A549 (cell line): Measurements from ENCODE around the gene LDLRAD4. TPM values are rescaled to one million over a fixed set of nuclear protein-coding genes. Genes with fewer than 3 reads are reported as not detected.

ENCODE experiments used
- ATAC-seq, 2 experiments: fragments of 200-7000 bp in 1 of 2; fragments of >200 bp in 1 of 2; cut with Nextera tagmentation in 1 of 2; cut with Tn5 transposase in 1 of 2; 3 replicates each; pipeline versions ENCODE4 v1.8.0 to v1.9.1; 2018 to 2020; ENCODE audit warnings: mild to moderate bottlenecking in 1 of 2, moderate library complexity in 1 of 2
- CTCF ChIA-PET: fragments of 300-600 bp; sonication (Branson Sonifier 250); formaldehyde crosslinking; extraction: SDS; loops from one replicate; lab custom pipeline; 2021; ENCODE audit warnings: antibody characterized with exemption, inconsistent platforms; lab: Yijun Ruan, JAX
- POLR2A ChIA-PET: fragments of 350-600 bp; formaldehyde crosslinking; extraction: SDS; loops from one replicate; lab custom pipeline; 2021; ENCODE audit warnings: antibody characterized with exemption, inconsistent platforms; lab: Yijun Ruan, JAX
- DNase-seq, 2 experiments: peaks; one replicate each; pipeline versions ENCODE4 v3.0.0 to v3.0.0-alpha.2; 2011 to 2016; ENCODE audit warnings: low read depth in 1 of 2, low spot score in 1 of 2
- FAIRE-seq: peaks from 2 replicates; lab custom pipeline; 2011; peaks lifted over from hg19 to GRCh38; lab: Jason Lieb, UNC
- H3K27ac ChIP-seq, 2 experiments: fragments of >200 bp; sonication (Bioruptor Twin); formaldehyde crosslinking; 3 replicates each; pipeline ENCODE4 v1.5.1; 2016 to 2017
- H3K4me1 ChIP-seq: fragments of >200 bp; sonication (Bioruptor Twin); formaldehyde crosslinking; 3 replicates; pipeline ENCODE4 v1.6.1; 2016
- H3K4me2 ChIP-seq: fragments of >200 bp; sonication (Bioruptor Twin); formaldehyde crosslinking; 3 replicates; pipeline ENCODE4 v1.6.1; 2016
- H3K4me3 ChIP-seq: fragments of >200 bp; sonication (Bioruptor Twin); formaldehyde crosslinking; 3 replicates; pipeline ENCODE4 v1.5.1; 2016
- H3K9me3 ChIP-seq: fragments of >200 bp; sonication (Bioruptor Twin); formaldehyde crosslinking; 3 replicates; pipeline ENCODE4 v1.6.1; 2016
- CBX2 ChIP-seq: fragments of 200-600 bp; sonication (generic); IDR thresholded peaks from 2 replicates; pipeline ENCODE4 v1.6.1; 2016; ENCODE audit warnings: low read depth, mild to moderate bottlenecking, borderline replicate concordance
- CBX8 ChIP-seq: fragments of 200-600 bp; sonication (generic); IDR thresholded peaks from 2 replicates; pipeline ENCODE4 v1.6.1; 2016
- CHD2 ChIP-seq: fragments of 150-350 bp; IDR thresholded peaks from 2 replicates; pipeline ENCODE4 v1.6.1; 2014; ENCODE audit warnings: low read length; ENCODE audit not compliant: partially characterized antibody
- EP300 ChIP-seq, 2 experiments: fragments of >200 bp; sonication (Bioruptor Twin); formaldehyde crosslinking; IDR thresholded peaks; 2 replicates in 1 of 2; 3 replicates in 1 of 2; pipeline ENCODE4 v1.6.1; 2016 to 2017
- ESRRA ChIP-seq: fragments of 150-350 bp; IDR thresholded peaks from 2 replicates; pipeline ENCODE4 v1.6.1; 2014; ENCODE audit warnings: mild to moderate bottlenecking, low read length, borderline replicate concordance
- GATA3 ChIP-seq: IDR thresholded peaks from 2 replicates; pipeline ENCODE4 v1.6.1; 2012; ENCODE audit warnings: borderline replicate concordance
- HOXB5 ChIP-seq: fragments of 250-450 bp; sonication (Bioruptor Pico); IDR thresholded peaks from 2 replicates; pipeline ENCODE4 v1.5.0; 2020; ENCODE audit warnings: mild to moderate bottlenecking, moderate library complexity
- JUN ChIP-seq, 2 experiments: fragments of >200 bp; sonication (Bioruptor Twin); formaldehyde crosslinking; IDR thresholded peaks; 2 replicates in 1 of 2; 3 replicates in 1 of 2; pipeline ENCODE4 v1.6.1; 2016 to 2017
- JUNB ChIP-seq: fragments of >200 bp; sonication (Bioruptor Twin); formaldehyde crosslinking; IDR thresholded peaks from 2 replicates; pipeline ENCODE4 v1.6.1; 2016
- NPAS2 ChIP-seq: fragments of 250-450 bp; sonication (Bioruptor Pico); IDR thresholded peaks from 2 replicates; pipeline ENCODE4 v1.8.0; 2022; ENCODE audit warnings: mild to moderate bottlenecking, moderate library complexity, borderline replicate concordance
- PBX3 ChIP-seq: IDR thresholded peaks from 2 replicates; pipeline ENCODE4 v1.6.1; 2012
- PHF8 ChIP-seq: fragments of 200-600 bp; sonication (generic); IDR thresholded peaks from 2 replicates; pipeline ENCODE4 v1.6.1; 2016; ENCODE audit warnings: low read depth, mild to moderate bottlenecking, antibody characterized with exemption, moderate library complexity, borderline replicate concordance
- POLR2A ChIP-seq: IDR thresholded peaks from 2 replicates; pipeline ENCODE4 v1.6.1; 2012; ENCODE audit warnings: mild to moderate bottlenecking, low read length
- RARB ChIP-seq: fragments of 250-450 bp; sonication (Bioruptor Pico); IDR thresholded peaks from 2 replicates; pipeline ENCODE4 v1.8.0; 2021; ENCODE audit warnings: mild to moderate bottlenecking, moderate library complexity
- ZC3H11A ChIP-seq: fragments of 450-650 bp; IDR thresholded peaks from 2 replicates; pipeline ENCODE4 v1.6.1; 2014; ENCODE audit warnings: antibody characterized with exemption, mild to moderate bottlenecking
- WGBS: methylation state at CpG from one replicate; pipeline ENCODE4 v1.1.6; 2017; ENCODE audit errors: missing lambda C conversion rate; 5-methylcytosine and 5-hydroxymethylcytosine counted together
- polyA plus RNA-seq, 4 experiments: library from polyadenylated mRNA; depleted of rRNA in 3 of 4; stranded (reverse); fragments of >200 nt; fragmentation: RNase III in 1 of 4; extraction: RNeasy Plus Mini Kit Qiagen cat#74134 plus additional on column Dnase treatment in 1 of 4; gene quantifications; 2 replicates in 3 of 4; 3 replicates in 1 of 4; pipeline ENCODE4 v1.2.3, GENCODE V29; 2011 to 2017
- TF ChIP-seq, protein P1 (sequence below): fragments of >200 bp; sonication (Bioruptor Twin); formaldehyde crosslinking; IDR thresholded peaks from 3 replicates; pipeline ENCODE4 v1.6.1; 2016
- TF ChIP-seq, protein P2 (sequence below): fragments of 200-600 bp; sonication (generic); IDR thresholded peaks from 2 replicates; pipeline ENCODE4 v1.6.1; 2016; ENCODE audit warnings: antibody characterized with exemption, mild to moderate bottlenecking, moderate library complexity
- TF ChIP-seq, protein P3 (sequence below): IDR thresholded peaks from 2 replicates; pipeline ENCODE4 v1.6.1; 2012; ENCODE audit warnings: low read depth, borderline replicate concordance

Gene LDLRAD4
- polyA plus RNA-seq, 2 of the 4 experiments (the other 2 are of a cell fraction) = 5.2 to 7.6 TPM

- ATAC-seq = no peak
- DNase-seq = no peak
- Histone ChIP-seq H3K4me2 (no peak overlapping the region), H3K27ac (no peak overlapping the region), H3K4me1 (peaks cover 18% of the 10 kb centered on the region), H3K9me3 (no peaks in the 10 kb centered on the region), H3K4me3 (no peak overlapping the region)
- POLR2A ChIA-PET = no interaction called here
- TF ChIP-seq ESRRA = no peak
- TF ChIP-seq POLR2A = no peak
- TF ChIP-seq EP300 (IDR thresholded peaks at IDR 0.05) = no peak
- TF ChIP-seq CBX2 = no peak
- TF ChIP-seq CHD2 = no peak
- CTCF ChIA-PET = no interaction called here
- no peak for FAIRE-seq
- 88% methylated on average over 7 of the region's 7 CpGs for WGBS
Observed at GRCh38 chr18:13439461-13439860, 220.9 kb downstream of the LDLRAD4 start.

- DNase-seq (no peak), FAIRE-seq (no peak), ATAC-seq (no peak)
- Histone ChIP-seq H3K27ac (no peak overlapping the region), H3K9me3 (no peaks in the 10 kb centered on the region), H3K4me3 (no peak overlapping the region), H3K4me1 (peaks cover 20% of the 10 kb centered on the region), H3K4me2 (no peak overlapping the region)
- ChIA-PET CTCF (interaction anchor here (1.1 kb wide), 1 partner anchor 224 kb away, joined by 3 read pairs; no protein-coding TSS in a partner anchor), POLR2A (interaction anchor here (0.6 kb wide), 1 partner anchor 61 kb away, joined by 3 read pairs; no protein-coding TSS in a partner anchor)
- TF ChIP-seq GATA3 (no peak), CHD2 (no peak), CBX8 (no peak), RARB (CRISPR knock-in tag) (no peak), HOXB5 (CRISPR knock-in tag) (no peak), JUN (IDR thresholded peaks at IDR 0.05) (no peak), PHF8 (no peak), PBX3 (no peak), ZC3H11A (no peak), EP300 (IDR thresholded peaks at IDR 0.05) (no peak)
- TF ChIP-seq, protein P1, sequence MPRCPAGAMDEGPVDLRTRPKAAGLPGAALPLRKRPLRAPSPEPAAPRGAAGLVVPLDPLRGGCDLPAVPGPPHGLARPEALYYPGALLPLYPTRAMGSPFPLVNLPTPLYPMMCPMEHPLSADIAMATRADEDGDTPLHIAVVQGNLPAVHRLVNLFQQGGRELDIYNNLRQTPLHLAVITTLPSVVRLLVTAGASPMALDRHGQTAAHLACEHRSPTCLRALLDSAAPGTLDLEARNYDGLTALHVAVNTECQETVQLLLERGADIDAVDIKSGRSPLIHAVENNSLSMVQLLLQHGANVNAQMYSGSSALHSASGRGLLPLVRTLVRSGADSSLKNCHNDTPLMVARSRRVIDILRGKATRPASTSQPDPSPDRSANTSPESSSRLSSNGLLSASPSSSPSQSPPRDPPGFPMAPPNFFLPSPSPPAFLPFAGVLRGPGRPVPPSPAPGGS = no peak
- TF ChIP-seq, protein P2, sequence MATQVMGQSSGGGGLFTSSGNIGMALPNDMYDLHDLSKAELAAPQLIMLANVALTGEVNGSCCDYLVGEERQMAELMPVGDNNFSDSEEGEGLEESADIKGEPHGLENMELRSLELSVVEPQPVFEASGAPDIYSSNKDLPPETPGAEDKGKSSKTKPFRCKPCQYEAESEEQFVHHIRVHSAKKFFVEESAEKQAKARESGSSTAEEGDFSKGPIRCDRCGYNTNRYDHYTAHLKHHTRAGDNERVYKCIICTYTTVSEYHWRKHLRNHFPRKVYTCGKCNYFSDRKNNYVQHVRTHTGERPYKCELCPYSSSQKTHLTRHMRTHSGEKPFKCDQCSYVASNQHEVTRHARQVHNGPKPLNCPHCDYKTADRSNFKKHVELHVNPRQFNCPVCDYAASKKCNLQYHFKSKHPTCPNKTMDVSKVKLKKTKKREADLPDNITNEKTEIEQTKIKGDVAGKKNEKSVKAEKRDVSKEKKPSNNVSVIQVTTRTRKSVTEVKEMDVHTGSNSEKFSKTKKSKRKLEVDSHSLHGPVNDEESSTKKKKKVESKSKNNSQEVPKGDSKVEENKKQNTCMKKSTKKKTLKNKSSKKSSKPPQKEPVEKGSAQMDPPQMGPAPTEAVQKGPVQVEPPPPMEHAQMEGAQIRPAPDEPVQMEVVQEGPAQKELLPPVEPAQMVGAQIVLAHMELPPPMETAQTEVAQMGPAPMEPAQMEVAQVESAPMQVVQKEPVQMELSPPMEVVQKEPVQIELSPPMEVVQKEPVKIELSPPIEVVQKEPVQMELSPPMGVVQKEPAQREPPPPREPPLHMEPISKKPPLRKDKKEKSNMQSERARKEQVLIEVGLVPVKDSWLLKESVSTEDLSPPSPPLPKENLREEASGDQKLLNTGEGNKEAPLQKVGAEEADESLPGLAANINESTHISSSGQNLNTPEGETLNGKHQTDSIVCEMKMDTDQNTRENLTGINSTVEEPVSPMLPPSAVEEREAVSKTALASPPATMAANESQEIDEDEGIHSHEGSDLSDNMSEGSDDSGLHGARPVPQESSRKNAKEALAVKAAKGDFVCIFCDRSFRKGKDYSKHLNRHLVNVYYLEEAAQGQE = no peak
- 83% methylated on average over 22 of the region's 25 CpGs for WGBS
Observed at GRCh38 chr18:13440277-13441248, 222.0 kb downstream of the LDLRAD4 start.

- ATAC-seq = no peak
- no peak for DNase-seq
- TF ChIP-seq NPAS2 (CRISPR knock-in tag) = no peak
- TF ChIP-seq JUNB = no peak
- TF ChIP-seq, protein P3, sequence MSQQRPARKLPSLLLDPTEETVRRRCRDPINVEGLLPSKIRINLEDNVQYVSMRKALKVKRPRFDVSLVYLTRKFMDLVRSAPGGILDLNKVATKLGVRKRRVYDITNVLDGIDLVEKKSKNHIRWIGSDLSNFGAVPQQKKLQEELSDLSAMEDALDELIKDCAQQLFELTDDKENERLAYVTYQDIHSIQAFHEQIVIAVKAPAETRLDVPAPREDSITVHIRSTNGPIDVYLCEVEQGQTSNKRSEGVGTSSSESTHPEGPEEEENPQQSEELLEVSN = no peak
- Histone ChIP-seq H3K4me1 (peaks cover 25% of the 10 kb centered on the region), H3K27ac (no peak overlapping the region), H3K9me3 (no peaks in the 10 kb centered on the region), H3K4me2 (no peak overlapping the region), H3K4me3 (no peak overlapping the region)
- FAIRE-seq = no peak
- POLR2A ChIA-PET = no interaction called here
- CTCF ChIA-PET = no interaction called here
- 45% methylated on average over 3 of the region's 3 CpGs for WGBS
Observed at GRCh38 chr18:13441736-13442135, 223.2 kb downstream of the LDLRAD4 start.
